WTC11 (cell line): ENCODE data around the gene RHOA.

Experiments used
- CTCF ChIP-seq: fragments of 200-600 bp; IDR thresholded peaks from 2 replicates; pipeline ENCODE4 v1.8.0; 2022; ENCODE audit warnings: antibody characterized with exemption
- FOXP4 ChIP-seq: sonication (generic); formaldehyde crosslinking; IDR thresholded peaks from 2 replicates; pipeline ENCODE4 v1.8.0; 2022; ENCODE audit warnings: mild to moderate bottlenecking, missing genetic modification reagents
- JUN ChIP-seq: sonication (generic); formaldehyde crosslinking; IDR thresholded peaks from 2 replicates; pipeline ENCODE4 v1.8.0; 2023; ENCODE audit warnings: mild to moderate bottlenecking, missing genetic modification reagents
- MAX ChIP-seq: sonication (generic); formaldehyde crosslinking; IDR thresholded peaks from 2 replicates; pipeline ENCODE4 v1.8.0; 2022; ENCODE audit warnings: mild to moderate bottlenecking, missing genetic modification reagents
- MYBL2 ChIP-seq: sonication (generic); formaldehyde crosslinking; IDR thresholded peaks from 2 replicates; pipeline ENCODE4 v1.8.1; 2023; ENCODE audit warnings: mild to moderate bottlenecking, moderate library complexity, missing genetic modification reagents
- NR1H2 ChIP-seq: sonication (generic); formaldehyde crosslinking; IDR thresholded peaks from 2 replicates; pipeline ENCODE4 v1.9.0; 2021; ENCODE audit warnings: mild to moderate bottlenecking, moderate library complexity, missing genetic modification reagents
- NR2C2 ChIP-seq: sonication (generic); formaldehyde crosslinking; IDR thresholded peaks from 2 replicates; pipeline ENCODE4 v1.8.0; 2022; ENCODE audit warnings: mild to moderate bottlenecking, missing genetic modification reagents
- SP1 ChIP-seq: sonication (generic); formaldehyde crosslinking; conservative IDR thresholded peaks from 2 replicates; pipeline ENCODE4 v1.8.1; 2022; ENCODE audit warnings: missing genetic modification reagents
- TCF7 ChIP-seq: sonication (generic); formaldehyde crosslinking; IDR thresholded peaks from 2 replicates; pipeline ENCODE4 v1.8.0; 2022; ENCODE audit warnings: mild to moderate bottlenecking, low read depth, missing genetic modification reagents, moderate library complexity
- ZNF263 ChIP-seq: sonication (generic); formaldehyde crosslinking; IDR thresholded peaks from 2 replicates; pipeline ENCODE4 v1.8.1; 2022; ENCODE audit warnings: low read depth, mild to moderate bottlenecking, moderate library complexity, missing genetic modification reagents
- ZNF396 ChIP-seq: fragments of 250-450 bp; sonication (Bioruptor Pico); IDR thresholded peaks from 2 replicates; pipeline ENCODE4 v1.8.0; 2021; ENCODE audit warnings: mild to moderate bottlenecking, moderate library complexity, borderline replicate concordance

- TF ChIP-seq MAX (CRISPR knock-in tag), result no peak
- TF ChIP-seq TCF7 (CRISPR knock-in tag), result no peak
- TF ChIP-seq SP1, result 0 out of 2 replicates have a peak, but pooled peaks have one; percentile 28
- TF ChIP-seq ZNF396 (CRISPR knock-in tag), result no peak
- TF ChIP-seq CTCF, result no peak
- TF ChIP-seq NR2C2 (CRISPR knock-in tag), result no peak
- TF ChIP-seq NR1H2 (CRISPR knock-in tag), result no peak
- no peak for TF ChIP-seq ZNF263 (CRISPR knock-in tag)
- TF ChIP-seq MYBL2 (CRISPR knock-in tag), result no peak
- TF ChIP-seq FOXP4 (CRISPR knock-in tag), result no peak
- TF ChIP-seq JUN (CRISPR knock-in tag), result no peak
Observed at GRCh38 chr3:49454458-49454857, 42.7 kb upstream of the RHOA start.
